Omental fat pad (tissue), 4 donors: ENCODE results near the gene SMIM1. TPM values are rescaled to one million over a fixed set of nuclear protein-coding genes. Genes with fewer than 3 reads are reported as not detected.
A peak's percentile ranks its signal among the peaks of the same experiment; 100 is the strongest.
"Not testable (repeated sequence)": the region's sequence is repeated elsewhere in the genome, so short reads cannot be mapped to it uniquely, and the experiment has no call there.

Source experiments
- ATAC-seq: fragments of 150-250 bp; one replicate; pipeline ENCODE4 v1.9.1; 2016; ENCODE audit warnings: mild to moderate bottlenecking, moderate library complexity; ENCODE audit not compliant: low FRiP score
- DNase-seq: peaks from one replicate; pipeline ENCODE4 v3.0.0-alpha.2; 2019; ENCODE audit warnings: low spot score
- total RNA-seq, 4 donors: library from RNA; depleted of rRNA; stranded (reverse); fragments of >200 nt; gene quantifications; one replicate each; pipeline ENCODE4 v1.1.0, GENCODE V29; 2016
- TF ChIP-seq, protein P1 (sequence below), 3 donors: fragments of 450-650 bp; IDR thresholded peaks; one replicate each; pipeline ENCODE4 v1.5.1; 2016 to 2017; ENCODE audit warnings: antibody characterized with exemption in 3 of 3, mild to moderate bottlenecking in 3 of 3, moderate library complexity in 2 of 3

The SMIM1 gene
- total RNA-seq, 4 donors from 2014 or later = 4.3 to 4.6 TPM; not detected in 2

DNA sequence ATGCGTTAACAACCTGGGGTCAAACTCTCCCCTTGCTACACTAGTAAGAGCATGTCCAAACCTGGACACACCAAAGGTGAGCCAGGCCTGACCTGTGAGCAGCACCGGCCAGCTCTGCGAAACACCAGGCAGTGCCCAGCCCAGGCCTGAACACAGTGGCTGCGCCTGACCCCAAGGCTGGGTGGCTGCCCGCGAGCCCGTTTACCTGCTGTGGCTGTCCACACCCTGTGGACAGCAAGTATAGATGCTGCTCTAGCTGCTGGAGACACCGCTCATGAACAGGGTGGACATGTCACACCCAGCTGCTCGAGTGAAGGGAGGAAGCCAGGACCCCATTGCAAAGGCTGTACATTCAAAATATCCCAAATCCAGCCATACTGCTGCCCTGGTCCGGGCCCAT is 27.9 kb upstream of the SMIM1 start:
- TF ChIP-seq, protein P1, sequence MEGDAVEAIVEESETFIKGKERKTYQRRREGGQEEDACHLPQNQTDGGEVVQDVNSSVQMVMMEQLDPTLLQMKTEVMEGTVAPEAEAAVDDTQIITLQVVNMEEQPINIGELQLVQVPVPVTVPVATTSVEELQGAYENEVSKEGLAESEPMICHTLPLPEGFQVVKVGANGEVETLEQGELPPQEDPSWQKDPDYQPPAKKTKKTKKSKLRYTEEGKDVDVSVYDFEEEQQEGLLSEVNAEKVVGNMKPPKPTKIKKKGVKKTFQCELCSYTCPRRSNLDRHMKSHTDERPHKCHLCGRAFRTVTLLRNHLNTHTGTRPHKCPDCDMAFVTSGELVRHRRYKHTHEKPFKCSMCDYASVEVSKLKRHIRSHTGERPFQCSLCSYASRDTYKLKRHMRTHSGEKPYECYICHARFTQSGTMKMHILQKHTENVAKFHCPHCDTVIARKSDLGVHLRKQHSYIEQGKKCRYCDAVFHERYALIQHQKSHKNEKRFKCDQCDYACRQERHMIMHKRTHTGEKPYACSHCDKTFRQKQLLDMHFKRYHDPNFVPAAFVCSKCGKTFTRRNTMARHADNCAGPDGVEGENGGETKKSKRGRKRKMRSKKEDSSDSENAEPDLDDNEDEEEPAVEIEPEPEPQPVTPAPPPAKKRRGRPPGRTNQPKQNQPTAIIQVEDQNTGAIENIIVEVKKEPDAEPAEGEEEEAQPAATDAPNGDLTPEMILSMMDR (IDR thresholded peaks at IDR 0.05) = no peak
- no peak for ATAC-seq

DNA sequence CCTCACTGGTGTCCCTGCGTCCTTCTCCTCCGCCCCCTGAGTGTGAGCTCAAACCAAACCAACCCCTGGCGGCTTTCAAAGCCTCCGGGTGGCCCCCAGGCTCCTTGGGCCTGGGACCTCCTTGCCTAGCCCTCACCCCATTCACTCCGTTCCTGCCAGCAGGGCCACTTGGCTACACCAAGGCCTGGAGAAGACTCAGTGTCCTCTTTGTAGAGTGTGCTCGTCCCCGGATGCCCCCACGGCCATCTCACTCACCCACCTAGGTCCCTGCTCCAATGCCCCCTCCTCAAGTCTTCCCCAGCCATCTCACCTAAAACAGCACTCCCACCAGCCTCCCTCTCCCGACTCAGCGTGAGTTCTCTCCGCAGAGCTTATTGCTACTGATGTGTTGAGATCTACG is 27.5 kb upstream of the SMIM1 start:
- ATAC-seq (no peak), DNase-seq (no peak)
- TF ChIP-seq, protein P1 (IDR thresholded peaks at IDR 0.05) = no peak

More for the DNA sequence above, 27.9 kb upstream of the SMIM1 start:
- no peak for DNase-seq

DNA sequence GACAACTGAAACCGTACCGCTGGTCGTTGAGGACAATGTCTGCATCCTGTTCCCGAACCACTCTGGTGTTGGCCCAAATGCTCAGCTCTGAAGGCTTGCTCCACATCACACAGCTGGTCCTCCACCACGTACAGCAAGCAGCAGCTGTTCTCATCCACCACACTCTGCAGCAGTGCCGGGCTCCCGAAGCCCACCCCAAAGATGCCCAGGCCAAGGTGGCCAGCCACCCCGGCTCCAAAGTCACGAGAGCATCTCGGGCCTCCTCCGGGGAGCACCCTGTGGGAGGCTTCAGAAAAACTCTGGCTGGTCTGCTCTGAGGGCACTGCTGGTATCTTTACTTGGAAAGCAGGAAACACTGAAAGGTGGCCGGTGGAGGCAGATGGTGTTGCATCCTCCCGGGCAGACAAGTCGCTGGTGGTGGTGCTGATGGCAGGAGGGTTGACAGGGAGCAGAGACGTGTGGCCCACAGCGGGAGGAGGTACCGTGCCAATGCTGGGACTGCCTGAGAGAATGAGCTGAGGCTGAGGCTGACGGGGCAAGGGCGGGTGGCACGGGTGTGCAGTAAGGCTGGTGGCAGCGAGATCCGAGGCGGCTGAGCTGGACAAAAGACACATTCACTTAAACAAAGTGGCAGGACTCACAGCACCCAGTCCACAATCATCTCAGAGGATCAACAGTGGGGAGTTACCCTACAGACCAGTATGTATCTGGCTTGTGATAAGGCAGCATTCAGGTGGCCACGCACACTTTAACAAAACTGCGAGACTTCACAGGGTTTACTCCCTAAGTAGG is 26.8 kb upstream of the SMIM1 start:
- TF ChIP-seq, protein P1 (IDR thresholded peaks at IDR 0.05) = no peak
- no peak for DNase-seq
- ATAC-seq = no peak

DNA sequence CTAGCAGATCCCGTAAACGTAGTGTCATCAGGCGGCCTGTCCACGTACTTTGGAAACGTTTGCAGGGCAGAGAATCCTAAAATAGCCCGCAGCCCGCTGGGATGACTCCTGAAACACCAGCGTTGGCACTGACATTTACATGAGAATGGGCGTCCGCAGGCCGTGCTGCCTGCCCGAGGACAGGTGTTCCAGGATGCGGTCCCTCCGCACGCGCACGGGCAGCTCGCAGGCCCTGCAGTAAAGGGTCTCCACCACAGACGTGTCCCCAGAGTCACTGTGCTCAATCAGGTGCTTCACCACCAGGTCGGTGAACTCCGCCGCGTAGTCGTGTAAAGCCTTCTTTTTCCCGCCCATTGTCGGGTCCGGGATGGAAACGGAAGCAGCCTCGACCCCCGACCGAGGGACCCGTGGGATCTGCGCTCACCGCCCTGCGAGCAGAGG is 26.1 kb upstream of the SMIM1 start:
- ATAC-seq (no peak), DNase-seq (no peak)
- TF ChIP-seq, protein P1 (IDR thresholded peaks at IDR 0.05) = no peak

DNA sequence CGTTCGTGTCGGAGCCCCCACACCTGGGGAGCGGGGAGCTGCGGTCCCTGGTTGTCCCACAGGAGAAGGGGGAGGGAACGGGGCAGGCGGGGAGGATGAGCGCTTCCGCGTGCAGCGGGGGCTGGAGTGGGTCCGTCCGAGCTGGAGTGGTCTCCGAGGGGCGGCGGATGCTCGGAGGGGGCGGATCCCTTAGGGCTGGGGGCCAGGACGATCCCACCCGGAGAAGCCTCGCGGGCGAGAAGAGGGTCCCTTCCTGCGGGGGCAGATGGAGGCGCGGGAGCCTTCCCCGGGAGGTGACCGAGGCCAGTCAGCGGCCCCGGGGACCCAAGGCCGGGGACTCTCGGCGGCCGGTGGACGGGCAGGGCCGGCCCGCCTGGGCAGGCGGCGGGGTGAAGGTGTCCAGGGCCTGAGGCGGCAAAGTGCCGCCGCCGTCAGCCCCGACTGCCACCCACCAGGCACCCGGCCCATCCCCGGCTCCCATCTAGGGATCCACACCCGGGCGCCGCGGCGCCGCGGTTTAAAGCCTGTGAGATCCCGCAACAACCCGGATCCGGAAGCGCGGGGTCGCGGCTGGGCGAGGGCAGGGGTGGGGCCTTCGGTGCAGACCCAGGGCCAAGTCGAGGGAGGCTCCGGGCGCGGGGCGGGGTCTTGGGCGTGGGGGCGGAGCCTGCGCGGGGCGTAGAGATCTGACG is 25.6 kb upstream of the SMIM1 start:
- ATAC-seq (peak; percentile 95), DNase-seq (peak; percentile 78)
- TF ChIP-seq, protein P1 (IDR thresholded peaks at IDR 0.05) = no peak

DNA sequence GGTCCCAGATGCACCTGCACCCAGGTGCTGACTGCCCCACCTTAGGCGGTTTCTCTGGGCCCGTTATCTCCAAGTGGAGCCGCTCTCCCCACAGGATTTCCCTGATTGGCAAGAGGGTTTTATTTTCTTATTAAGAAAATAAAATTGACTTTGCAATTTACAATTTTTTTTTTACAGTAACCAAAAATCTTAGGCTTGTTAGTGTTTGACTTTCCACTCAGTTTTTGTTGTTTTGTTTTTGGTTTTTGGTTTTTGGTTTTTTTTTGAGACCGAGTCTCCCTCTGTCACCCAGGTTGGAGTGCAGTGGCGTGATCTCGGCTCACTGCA is 25.1 kb upstream of the SMIM1 start:
- TF ChIP-seq, protein P1 (IDR thresholded peaks at IDR 0.05) = no peak
- ATAC-seq (no peak), DNase-seq (no peak)

DNA sequence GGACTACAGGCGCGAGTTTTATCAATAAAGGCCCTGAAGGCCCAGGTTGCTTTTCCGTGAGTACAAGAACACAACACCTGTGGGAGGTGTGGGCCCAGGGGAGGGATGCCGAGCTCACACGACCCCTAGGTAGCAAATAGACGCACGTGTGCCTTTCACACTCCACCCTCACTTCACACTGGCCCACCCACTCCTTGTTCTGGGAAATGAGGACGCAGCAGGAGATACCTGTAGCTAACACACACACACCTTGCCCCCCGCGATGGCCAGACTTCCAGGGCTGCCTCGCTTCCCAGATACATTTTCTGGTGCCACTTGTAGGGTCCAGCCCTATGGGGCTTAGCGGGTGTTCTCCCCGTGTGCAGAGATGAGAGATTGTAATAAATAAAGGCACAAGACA is 24.6 kb upstream of the SMIM1 start:
- DNase-seq = no peak

DNA sequence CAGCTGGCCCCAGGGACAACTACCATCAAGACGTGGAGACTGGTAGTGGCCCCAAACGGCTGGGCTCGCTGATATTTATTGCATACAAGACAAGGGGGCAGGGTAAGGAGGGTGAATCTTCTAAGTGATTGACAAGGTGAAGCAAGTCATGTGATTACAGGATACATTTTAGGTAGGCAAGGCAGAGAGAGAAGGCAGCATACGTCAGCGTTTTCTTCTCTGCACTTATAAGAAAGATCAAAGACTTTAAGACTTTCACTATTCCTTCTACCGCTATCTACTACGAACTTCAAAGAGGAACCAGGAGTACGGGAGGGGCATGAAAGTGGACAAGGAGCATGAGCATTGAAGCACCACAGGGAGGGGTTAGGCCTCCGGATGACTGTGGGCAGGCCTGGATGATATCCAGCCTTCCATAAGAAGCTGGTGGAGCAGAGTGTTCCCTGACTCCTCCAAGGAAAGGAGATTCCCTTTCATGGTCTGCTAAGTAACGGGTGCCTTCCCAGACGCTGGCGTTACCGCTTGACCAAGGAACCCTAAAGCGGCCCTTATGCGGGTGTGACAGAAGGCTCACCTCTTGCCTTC is 24.1 kb upstream of the SMIM1 start:
- not testable (repeated sequence) for DNase-seq, ATAC-seq

More for the DNA sequence above, 24.6 kb upstream of the SMIM1 start:
- ATAC-seq = no peak
- TF ChIP-seq, protein P1 (IDR thresholded peaks at IDR 0.05) = no peak
